Astrocyte of the hippocampus (primary cell): Measurements from ENCODE around the gene HFE.
"Not testable (repeated sequence)": the region's sequence is repeated elsewhere in the genome, so short reads cannot be mapped to it uniquely, and the experiment has no call there.

ENCODE experiments used
- DNase-seq: peaks from one replicate; pipeline ENCODE4 v3.0.0; 2011; ENCODE audit warnings: low read depth, low spot score

HFE gene

DNA sequence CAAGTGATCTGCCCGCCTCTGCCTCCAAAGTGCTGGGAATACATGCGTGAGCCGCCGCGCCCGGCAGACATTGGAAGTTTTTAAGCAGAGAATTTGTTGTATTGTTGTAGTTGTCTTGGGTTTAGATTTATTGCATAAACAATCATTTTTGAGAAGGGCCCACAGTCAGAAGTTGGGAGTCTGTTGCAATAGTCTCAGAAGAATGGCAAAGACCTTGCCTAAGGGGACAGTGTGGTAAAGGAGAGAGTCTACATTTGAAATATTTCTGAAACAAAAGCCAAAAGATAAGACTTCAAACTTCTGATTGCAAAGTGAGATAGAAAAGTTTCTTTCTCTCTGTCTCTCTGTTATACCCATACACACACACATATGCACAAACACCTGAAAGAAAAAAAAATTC, 22.5 kb downstream of the HFE start:
- DNase-seq, result no peak

DNA sequence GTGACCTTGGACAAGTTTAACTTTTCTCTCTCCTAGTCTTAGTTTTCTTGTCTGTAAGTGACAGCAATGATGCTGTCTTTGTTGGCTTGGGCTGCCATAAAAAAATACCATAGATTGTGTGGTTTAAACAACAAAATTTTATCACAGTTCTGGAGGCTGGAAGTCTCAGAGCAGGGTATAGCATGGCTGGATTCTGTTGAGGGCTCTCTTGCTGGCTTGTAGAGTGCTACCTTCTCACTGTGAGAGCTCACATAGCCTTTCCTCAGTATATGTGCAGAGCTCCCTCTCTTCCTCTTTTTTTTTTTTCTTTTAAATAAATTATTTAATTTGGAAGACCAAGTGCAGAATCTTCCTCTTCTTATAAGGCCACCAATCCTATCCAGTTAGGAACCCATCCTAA, 26.3 kb downstream of the HFE start:
- DNase-seq, result no peak

DNA sequence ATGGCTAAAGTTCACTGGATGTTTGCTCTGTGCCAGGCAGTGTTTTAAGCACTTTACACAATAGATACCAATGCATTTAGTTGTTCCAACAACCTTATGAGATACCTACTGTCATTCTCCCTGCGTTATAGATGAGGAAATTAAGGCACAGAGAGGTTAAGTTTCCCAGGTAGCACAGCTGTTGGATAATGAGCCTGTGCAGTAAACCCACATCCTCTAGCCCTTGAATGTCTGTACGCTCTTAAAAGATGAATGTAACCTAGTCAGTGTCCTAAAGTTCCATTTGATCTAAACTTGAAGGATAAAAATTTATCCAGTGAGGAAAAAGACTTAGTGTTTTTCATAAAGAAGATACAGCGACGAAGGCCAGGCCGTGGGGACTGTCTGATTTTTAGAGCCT, 28.0 kb downstream of the HFE start:
- DNase-seq, result no peak

DNA sequence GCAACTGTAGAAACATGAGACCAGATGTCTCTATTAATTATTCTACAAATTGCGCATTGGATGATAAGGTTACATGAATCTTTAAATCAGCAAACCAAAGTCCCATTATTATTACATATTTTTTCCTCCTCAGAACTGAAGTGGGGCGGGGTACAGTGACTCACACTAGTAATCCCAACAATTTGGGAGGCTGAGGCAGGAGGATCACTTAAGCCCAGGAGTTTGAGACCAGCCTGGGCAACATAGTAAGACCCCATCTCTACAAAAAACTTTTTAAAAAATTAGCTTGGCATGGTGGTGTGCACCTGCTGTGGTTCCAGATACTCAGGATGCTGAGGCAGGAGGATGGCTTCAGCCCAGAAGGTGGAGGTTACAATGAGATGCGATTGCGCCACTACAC, 29.0 kb downstream of the HFE start:
- no peak for DNase-seq

DNA sequence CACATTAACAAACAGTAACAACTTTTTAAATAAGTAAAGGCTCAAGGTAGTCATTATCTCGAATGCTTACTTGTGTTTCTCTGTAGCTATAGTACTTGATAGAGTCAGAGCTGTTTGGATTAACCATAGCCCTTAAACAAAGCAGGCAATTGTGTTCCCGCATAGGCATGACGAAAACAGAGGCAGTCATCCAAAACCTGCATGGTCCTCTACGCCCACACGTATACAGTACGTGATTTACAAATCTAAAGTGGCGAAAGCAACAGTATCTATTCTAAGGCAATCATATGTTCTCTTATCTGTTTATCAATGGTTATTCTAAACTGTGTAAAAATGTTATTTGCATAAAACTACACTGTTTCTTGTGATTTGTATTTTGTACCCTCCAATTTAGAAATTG, 31.8 kb downstream of the HFE start:
- DNase-seq, result peak; percentile 75

DNA sequence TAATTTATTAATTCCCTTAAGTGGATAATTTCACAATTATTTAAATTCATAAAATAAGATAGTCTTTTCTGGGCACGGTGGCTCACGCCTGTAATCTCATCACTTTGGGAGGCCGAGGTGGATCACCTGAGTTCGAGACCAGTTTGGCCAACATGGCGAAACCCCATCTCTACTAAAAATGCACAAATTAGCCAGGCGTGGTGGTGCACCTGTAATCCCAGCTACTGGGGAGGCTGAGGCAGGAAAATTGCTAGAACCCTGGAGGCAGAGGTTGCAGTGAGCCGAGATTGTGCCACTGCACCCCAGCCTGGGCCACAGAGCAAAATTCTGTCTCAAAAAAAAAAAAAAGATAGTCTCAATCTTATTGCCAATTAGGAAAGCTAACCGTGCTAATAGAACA, 32.9 kb downstream of the HFE start:
- not testable (repeated sequence) for DNase-seq

DNA sequence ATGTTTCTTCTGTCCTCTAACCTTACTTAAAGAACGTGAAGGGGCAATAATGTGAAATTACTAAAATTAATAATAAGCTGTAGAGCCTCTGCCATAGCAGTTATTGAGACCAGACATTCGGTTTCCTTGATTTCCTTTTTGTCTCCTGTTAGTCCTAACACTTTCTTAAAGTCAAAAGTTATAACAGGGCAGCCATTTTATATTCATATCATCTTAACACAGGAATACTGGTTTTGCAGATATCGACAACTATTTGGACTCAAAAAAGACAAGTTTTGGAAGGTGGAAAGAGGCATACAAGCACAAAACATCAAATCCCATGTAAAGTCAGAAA, 33.5 kb downstream of the HFE start:
- no peak for DNase-seq

DNA sequence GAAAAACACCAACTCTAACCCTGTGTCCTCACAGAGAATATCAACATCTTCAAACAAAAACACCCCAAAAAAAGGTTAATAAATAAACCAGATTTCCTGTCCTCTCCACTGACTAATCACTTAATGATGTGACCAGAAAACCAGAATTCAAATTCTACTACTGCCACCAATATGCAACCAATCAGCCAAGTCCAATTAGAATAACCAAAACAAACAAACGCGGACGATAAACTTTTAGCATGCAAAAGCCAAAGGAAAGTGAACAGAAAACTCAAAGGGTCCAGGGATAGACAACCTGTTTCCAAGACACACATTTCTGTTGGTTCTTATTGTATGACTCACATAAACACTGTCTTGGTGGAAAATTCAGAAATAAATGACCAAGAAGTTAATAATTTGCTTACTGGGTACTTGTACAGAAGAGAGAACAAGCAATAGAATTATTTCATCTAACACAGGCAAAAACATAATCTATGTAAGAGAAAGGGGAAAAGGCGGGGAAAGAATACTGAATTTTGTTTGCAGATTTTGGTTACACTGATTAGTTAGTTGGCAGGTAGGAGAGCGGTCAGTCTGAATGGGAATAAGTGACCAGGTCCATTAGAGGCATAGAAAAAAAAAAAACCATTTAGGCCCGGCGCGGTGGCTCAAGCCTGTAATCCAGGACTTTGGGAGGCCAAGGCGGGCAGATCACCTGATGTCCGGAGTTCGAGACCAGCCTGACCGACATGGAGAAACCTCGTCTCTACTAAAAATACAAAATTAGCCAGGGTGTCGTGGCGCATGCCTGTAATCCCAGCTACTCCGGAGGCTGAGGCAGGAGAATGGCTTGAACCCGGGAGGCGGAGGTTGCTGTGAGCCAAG, 34.1 kb downstream of the HFE start:
- no peak for DNase-seq

DNA sequence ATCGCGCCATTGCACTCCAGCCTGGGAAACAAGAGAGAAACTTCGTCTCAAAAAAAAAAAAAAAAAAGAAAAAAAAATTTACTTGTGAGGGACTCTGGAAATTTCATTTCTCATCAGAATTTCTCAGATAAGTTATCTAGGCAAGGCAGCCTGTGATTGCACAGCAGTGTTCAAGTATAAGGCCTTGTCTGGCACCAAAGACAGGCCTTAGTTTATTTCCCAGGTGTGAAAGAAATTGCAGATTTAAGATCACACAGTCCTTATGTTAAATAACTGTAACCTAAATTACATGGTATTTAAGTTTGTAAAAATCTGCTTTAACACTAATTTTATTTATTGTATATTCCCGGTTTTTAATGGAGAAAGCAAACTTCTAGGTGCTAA, 34.8 kb downstream of the HFE start:
- no peak for DNase-seq

DNA sequence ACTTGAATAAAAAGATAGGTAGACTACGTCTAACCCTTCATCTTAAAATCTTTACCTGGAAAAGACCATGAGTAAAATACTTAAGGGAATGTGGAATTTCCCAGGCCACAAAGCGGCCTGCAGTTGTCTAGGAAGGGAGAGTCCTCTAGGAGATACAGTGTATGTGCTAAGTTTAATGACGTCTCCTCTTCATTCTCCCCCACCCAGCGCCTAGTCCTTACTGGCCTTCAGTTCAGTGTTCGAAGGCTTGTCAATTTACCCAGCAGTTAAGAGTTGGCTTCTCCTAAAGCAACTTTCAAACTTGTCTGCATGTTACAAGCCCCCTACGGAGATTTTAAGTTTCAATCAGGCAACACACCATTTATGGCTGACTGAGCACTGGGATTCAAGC, 35.2 kb downstream of the HFE start:
- DNase-seq, result no peak

DNA sequence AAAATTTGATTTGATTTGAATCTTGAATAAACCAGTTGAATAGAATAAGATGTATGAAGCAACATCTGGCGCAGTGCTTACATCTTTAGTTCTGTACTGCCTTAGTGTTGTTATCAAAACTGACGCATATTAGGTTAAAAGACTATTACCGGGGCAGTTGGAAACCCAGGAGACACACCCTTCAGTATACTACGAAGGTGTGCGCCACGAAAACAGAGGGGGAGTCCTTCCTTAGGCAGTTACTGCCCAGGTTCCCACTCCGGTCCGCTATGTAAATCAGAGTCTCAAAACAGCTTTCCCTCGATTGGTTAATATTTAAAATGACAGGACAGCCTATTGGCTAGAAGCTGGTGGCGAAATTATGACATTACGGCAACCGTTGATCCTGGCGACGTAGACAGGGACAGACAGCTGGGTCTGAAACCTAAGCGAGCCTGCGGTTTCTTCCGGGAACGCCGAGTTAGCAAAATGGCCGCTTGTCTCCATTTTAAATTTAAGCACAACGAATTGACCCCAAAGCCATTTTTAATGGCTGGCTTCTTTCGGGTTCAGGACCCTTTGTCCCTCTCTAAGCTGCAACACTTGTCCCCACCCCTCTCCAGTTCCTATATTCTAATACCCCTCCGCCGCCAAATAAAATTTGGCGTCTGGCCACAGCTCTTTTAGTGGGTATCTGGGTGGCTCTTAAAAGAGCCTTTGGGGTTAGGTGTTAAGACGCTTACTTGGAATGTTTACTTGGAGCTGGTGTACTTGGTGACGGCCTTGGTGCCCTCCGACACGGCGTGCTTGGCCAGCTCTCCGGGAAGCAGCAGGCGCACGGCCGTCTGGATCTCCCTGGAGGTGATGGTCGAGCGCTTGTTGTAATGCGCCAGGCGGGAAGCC, 35.8 kb downstream of the HFE start:
- peak; percentile 97 for DNase-seq

DNA sequence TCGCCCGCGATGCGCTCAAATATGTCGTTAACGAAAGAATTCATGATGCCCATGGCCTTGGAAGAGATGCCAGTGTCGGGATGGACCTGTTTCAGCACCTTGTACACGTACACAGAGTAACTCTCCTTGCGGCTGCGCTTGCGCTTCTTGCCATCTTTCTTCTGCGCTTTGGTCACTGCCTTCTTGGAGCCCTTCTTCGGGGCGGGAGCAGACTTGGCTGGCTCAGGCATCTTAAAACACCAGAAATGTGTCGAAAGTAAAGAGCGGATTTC, 36.4 kb downstream of the HFE start:
- DNase-seq, result no peak

DNA sequence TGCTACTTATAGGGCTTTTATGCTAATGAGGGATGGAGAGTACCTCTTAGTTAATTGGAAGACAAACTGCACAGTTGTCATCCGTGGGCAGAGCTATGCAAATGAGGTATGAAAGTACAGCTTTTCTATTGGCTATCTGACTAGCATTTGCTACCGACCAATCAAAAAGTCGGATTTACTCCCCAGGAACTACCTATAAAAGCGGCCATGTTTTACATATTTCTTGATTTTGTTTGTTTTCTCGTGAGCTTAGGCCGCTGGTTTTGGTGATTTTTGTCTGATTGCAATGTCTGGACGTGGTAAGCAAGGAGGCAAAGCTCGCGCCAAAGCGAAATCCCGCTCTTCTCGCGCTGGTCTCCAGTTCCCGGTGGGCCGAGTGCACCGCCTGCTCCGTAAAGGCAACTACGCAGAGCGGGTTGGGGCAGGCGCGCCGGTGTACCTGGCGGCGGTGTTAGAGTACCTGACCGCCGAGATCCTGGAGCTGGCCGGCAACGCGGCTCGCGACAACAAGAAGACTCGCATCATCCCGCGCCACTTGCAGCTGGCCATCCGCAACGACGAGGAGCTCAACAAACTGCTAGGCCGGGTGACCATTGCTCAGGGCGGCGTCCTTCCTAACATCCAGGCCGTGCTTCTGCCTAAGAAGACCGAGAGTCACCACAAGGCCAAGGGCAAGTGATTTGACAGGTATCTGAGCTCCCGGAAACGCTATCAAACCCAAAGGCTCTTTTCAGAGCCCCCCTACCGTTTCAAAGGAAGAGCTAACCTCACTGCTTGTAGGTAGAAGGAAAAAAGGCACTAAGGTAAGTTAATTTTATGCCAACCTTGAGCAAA, 36.9 kb downstream of the HFE start:
- peak; percentile 96 for DNase-seq

DNA sequence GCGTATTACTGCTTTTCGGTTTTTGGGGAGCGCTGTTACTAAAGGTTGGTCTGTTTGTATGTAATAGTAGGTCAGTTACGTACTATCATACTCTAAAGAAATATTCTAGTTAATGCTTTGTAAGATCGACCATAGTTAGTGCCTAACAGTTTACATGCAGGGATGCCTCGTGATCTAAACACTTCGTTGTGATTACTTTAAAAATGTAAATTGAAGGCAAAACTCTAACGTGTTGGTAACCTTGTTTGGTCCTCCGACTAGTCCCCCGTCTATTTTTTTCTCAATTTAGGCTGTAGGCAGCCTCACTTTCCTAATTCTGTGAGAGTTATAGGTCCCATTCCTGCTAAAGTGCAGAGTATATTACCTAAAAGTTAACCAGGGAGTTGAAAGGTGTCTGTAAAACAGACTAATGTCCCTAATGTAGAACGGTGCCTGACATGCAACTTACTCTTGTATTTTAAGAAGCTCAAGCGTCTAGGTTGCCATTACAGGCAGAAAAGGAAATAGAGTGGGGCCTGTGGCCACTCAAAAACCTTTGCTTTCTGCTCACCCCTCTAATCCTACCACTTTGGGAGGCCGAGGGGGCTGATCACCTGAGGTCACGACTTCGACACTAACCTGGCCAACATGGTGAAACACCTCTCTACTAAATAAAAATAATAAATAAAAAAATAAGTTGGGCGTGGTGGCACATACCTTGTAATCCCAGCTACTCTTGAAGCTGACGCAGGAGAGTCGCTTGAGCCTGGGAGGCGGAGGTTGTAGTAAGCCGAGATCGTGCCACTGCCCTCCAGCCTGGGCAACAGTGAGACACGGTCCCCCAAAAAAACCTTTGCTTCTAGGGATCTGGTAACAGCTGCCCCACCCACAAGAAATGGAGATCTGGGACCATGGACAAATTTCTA, 37.8 kb downstream of the HFE start:
- DNase-seq, result peak; percentile 29

DNA sequence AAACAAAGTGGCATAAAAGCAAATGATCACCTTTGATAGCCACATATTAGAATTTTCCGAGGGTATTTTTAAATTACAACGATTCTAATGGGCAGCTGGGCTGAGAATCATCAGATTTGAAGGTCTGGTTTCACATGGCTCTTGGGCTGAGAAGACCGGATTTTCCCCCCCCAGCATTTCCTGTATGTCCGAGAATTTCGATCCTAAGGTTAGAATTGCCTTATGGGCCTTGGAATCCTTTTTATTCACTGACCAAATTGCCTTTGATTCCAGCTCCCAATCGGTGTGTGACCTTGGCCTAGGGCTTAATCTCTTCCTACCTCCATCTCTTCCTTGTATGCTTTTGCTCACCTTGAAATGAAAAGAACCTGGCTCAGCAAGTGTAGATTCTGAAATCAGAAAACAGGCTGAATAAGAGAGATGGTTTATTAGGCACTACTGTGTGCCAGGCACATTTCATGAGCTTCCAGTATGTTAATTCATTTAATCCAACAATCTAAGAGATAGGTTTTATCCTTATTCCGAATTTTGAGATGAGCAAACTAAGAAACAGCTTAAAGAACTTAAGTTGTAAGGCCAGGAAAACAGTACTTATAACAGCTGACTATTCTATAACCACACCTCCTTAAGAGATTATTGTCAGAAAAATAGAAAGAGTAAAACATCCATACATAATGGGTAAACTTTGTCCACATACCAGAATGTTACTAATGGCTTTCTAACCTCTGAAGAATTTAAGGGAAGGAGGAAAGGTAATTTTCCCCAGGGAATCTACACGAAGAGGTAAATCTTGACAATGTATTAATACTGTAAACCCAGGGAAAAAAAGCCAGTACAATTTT, 39.4 kb downstream of the HFE start:
- no peak for DNase-seq

DNA sequence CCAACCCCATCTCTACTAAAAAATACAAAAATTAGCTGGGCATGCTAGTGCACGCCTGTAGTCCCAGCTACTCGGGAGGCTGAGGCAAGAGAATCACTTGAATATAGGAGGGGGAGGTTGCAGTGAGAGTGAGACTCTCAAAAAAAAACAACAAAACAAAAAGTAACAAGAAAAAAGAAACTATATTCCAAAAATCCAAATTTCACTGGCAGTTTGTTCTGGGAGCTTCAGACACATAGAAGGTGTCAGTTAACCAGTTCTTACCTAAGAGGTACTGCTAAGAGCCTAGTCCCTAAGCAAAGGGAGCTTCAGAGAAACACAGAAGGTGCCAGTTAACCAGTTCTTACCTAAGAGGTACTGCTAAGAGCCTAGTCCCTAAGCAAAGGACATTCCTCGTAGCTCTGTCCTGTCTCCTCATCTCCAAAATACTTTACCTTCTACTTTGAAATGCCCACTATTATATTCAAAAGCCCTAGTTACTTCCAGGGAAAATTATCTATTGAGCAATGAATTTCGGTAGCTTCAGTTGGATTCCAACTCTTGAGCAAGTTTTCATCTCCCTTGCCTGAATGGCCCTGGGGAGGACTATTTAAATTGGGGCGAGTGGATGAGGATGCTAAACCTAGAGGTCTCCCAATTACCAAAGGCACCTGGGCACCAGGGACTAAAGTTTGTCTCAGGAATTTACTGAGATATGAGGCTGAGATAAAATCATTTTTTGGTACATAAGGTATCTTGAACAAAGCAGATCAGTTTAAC, 41.0 kb downstream of the HFE start:
- no peak for DNase-seq

DNA sequence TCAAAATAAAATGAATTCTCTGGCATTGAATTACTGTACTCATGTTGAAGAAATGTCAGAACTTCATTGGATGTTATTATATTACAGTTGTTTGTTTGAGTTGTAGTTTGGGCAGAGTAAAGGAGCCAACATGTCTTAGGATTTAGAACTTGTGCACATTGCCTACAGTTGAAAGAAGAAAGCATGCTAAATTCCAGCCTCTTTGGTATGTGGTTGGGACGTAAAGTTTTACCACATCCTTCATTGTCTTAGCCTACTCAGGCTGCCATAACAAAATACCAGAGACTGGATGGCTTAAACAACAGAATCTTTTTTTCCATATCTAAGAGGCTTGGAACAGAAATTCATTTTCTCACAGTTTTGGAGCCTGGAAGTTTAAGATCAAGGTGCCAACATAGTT, 42.4 kb downstream of the HFE start:
- peak; percentile 54 for DNase-seq

DNA sequence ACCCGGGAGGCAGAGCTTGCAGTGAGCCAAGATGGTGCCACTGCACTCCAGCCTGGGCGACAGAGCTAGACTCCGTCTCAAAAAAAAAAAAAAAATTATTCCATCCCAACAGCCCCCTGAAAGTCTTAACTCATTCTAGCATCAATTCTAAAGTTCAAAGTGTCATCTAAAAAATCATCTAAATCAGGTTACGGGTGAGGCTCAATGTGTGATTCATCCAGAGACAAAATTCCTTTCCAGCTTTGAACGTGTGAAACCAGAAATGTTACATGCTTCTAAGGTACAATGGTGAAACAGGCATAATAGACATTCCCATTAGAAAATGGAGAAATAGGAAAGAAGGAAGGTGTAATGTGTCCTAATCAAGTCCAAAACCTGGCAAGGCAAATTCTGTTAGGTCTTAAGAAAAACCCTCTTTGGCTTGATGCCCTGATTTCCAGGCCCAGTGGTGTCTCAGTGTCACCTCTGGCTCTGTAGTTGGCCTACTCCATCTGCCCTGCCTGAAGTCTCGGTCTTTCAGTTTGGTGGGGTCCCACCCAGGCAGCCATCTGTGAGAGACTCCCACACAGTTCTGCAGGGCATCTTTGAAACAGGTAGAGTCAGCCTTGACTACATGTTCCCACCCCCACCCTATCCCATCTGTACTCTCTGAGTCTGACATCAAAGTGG, 43.5 kb downstream of the HFE start:
- no peak for DNase-seq

DNA sequence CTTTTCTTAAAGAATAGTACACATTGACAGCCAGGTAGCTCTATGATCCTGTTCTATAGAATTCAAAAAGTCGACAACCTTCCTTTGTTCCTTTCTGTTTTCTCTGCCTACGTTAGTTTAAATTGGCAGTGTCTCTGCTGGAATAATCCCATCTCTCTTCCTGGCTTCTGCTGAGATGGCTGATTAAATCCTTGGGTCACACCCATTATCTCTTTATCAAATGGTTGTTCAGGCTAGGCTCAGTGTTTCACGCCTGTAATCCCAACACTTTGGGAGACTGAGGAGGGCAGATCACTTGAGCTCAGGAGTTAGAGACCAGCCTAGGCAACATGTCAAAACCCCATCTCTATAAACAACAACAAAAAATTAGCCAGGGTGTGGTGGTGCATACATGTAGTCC, 44.4 kb downstream of the HFE start:
- DNase-seq, result no peak
